ENCODE data around the gene GCHFR. TPM values are rescaled to one million over a fixed set of nuclear protein-coding genes. Genes with fewer than 3 reads are reported as not detected.

GCHFR gene
- total RNA-seq, 1 donor from 2014 or later: 99.5 TPM

- TF ChIP-seq, protein P1, sequence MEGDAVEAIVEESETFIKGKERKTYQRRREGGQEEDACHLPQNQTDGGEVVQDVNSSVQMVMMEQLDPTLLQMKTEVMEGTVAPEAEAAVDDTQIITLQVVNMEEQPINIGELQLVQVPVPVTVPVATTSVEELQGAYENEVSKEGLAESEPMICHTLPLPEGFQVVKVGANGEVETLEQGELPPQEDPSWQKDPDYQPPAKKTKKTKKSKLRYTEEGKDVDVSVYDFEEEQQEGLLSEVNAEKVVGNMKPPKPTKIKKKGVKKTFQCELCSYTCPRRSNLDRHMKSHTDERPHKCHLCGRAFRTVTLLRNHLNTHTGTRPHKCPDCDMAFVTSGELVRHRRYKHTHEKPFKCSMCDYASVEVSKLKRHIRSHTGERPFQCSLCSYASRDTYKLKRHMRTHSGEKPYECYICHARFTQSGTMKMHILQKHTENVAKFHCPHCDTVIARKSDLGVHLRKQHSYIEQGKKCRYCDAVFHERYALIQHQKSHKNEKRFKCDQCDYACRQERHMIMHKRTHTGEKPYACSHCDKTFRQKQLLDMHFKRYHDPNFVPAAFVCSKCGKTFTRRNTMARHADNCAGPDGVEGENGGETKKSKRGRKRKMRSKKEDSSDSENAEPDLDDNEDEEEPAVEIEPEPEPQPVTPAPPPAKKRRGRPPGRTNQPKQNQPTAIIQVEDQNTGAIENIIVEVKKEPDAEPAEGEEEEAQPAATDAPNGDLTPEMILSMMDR (IDR thresholded peaks at IDR 0.05): no peak
- H3K27me3 ChIP-seq (ENCODE audit: low read depth): no peaks in the 10 kb centered on the region
- H3K4me3 ChIP-seq: no peak overlapping the region
- ATAC-seq: peak in 1 of 2 donors; percentile 5
- peaks cover 39% of the 10 kb centered on the region for H3K4me1 ChIP-seq
- DNase-seq: peak; percentile 47
- H3K9me3 ChIP-seq: no peaks in the 10 kb centered on the region
- peaks cover 15% of the 10 kb centered on the region for H3K36me3 ChIP-seq
- intact Hi-C loops (cut with DNase I): no loop called here
- peak overlapping the region; percentile 20 for H3K27ac ChIP-seq
Observed at GRCh38 chr15:40789999-40790398, 26.1 kb downstream of the GCHFR start.

DNA sequence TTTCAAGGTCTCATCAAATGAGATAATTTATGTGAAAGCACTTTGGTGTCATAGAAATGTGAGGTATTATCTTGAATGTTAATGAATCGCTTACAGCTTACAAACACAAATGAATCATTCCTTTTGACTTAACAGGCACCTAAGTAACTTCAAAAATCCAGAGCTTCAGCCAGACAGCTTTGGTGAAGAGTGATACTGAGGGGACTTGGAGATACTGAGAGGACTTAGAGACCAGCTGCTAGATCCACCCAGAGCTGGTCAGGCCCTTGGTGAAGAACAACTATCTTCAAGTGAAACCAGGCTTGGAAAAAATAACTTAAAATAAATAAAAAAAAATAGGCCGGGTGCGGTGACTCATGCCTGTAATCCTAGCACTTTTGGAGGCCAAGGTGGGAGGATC, 26.9 kb downstream of the GCHFR start:
- Histone ChIP-seq H3K4me3 (no peak overlapping the region), H3K36me3 (peaks cover 15% of the 10 kb centered on the region), H3K9me3 (no peaks in the 10 kb centered on the region), H3K27me3 (ENCODE audit: low read depth) (no peaks in the 10 kb centered on the region), H3K27ac (no peak overlapping the region), H3K4me1 (peaks cover 45% of the 10 kb centered on the region)
- no peak for DNase-seq
- ATAC-seq: no peak
- intact Hi-C loops (cut with DNase I): no loop called here
- TF ChIP-seq, protein P1 (IDR thresholded peaks at IDR 0.05): no peak

DNA sequence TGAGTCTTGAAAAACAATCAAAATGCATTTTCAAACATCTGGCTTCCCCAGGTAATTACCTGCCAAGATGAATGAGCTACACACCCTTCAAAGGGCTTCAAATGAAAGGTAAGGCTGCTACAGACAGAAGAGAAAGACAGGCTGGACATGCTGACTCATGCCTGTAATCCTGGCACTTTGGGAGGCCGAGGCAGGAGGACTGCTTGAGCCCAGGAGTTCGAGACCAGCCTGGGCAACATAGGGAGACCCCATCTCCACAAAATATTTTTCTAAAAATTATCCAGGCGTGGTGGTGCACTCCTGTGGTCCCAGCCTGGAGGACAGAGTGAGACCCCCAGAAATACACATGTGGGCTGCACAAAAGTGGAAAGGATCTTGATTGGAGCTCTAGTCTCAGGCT, 28.5 kb downstream of the GCHFR start:
- ATAC-seq (no peak), DNase-seq (no peak)
- no peak overlapping the region for H3K27ac ChIP-seq
- intact Hi-C loops (cut with DNase I): no loop called here
- H3K4me1 ChIP-seq: peaks cover 43% of the 10 kb centered on the region
- H3K36me3 ChIP-seq: peaks cover 15% of the 10 kb centered on the region
- no peak overlapping the region for H3K4me3 ChIP-seq
- TF ChIP-seq, protein P1 (IDR thresholded peaks at IDR 0.05): no peak
- no peaks in the 10 kb centered on the region for H3K27me3 ChIP-seq (ENCODE audit: low read depth)
- H3K9me3 ChIP-seq: no peaks in the 10 kb centered on the region

GRCh38 chr15:40793216-40793989, 29.5 kb downstream of the GCHFR start:
- no peak overlapping the region for H3K4me3 ChIP-seq
- TF ChIP-seq, protein P1 (IDR thresholded peaks at IDR 0.05): no peak
- H3K36me3 ChIP-seq: peaks cover 21% of the 10 kb centered on the region
- intact Hi-C loops (cut with DNase I): no loop called here
- H3K9me3 ChIP-seq: no peaks in the 10 kb centered on the region
- no peak overlapping the region for H3K27ac ChIP-seq
- no peaks in the 10 kb centered on the region for H3K27me3 ChIP-seq (ENCODE audit: low read depth)
- H3K4me1 ChIP-seq: peaks cover 38% of the 10 kb centered on the region
- ATAC-seq: no peak
- DNase-seq: no peak

- Histone ChIP-seq H3K4me3 (no peak overlapping the region), H3K27me3 (ENCODE audit: low read depth) (no peaks in the 10 kb centered on the region), H3K4me1 (peaks cover 27% of the 10 kb centered on the region), H3K36me3 (peaks cover 23% of the 10 kb centered on the region), H3K27ac (no peak overlapping the region), H3K9me3 (no peaks in the 10 kb centered on the region)
- intact Hi-C loops (cut with DNase I): no loop called here
- TF ChIP-seq, protein P1 (IDR thresholded peaks at IDR 0.05): no peak
- ATAC-seq (no peak), DNase-seq (no peak)
Observed at GRCh38 chr15:40796041-40796440, 32.2 kb downstream of the GCHFR start.
